Lower lobe of right lung (tissue), 2 donors: ENCODE results near the gene FXYD6. TPM values are rescaled to one million over a fixed set of nuclear protein-coding genes. Genes with fewer than 3 reads are reported as not detected.

Experiments used
- ATAC-seq, 2 donors: fragments of 200-7000 bp; cut with Tn5 transposase; one replicate each; pipeline ENCODE4 v1.9.1; 2020 to 2022; ENCODE audit warnings: mild to moderate bottlenecking in 2 of 2, moderate library complexity in 2 of 2
- DNase-seq: peaks from one replicate; pipeline ENCODE4 v3.0.0-alpha.2; 2020
- H3K27ac ChIP-seq: fragments of 200-600 bp; one replicate; pipeline ENCODE4 v1.8.0; 2022
- H3K27me3 ChIP-seq: fragments of 200-600 bp; one replicate; pipeline ENCODE4 v1.8.0; 2022; ENCODE audit warnings: low read depth
- H3K36me3 ChIP-seq: fragments of 200-600 bp; one replicate; pipeline ENCODE4 v1.8.0; 2022; ENCODE audit warnings: mild to moderate bottlenecking
- H3K4me1 ChIP-seq: fragments of 200-600 bp; one replicate; pipeline ENCODE4 v1.8.0; 2022
- H3K4me3 ChIP-seq: fragments of 200-600 bp; one replicate; pipeline ENCODE4 v1.8.0; 2022; ENCODE audit warnings: mild to moderate bottlenecking
- H3K9me3 ChIP-seq: fragments of 200-600 bp; one replicate; pipeline ENCODE4 v1.8.0; 2022
- intact Hi-C: fragments of 100-400 bp; cut with DNase I; formaldehyde crosslinking; loops from one replicate; pipeline ENCODE4 v1.11.0; 2022
- total RNA-seq: library from RNA; stranded (reverse); fragmentation: NEBNext Ultra II Directional; extraction: Animal tissue kit (Norgen Biotek cat#: 25700); gene quantifications from one replicate; pipeline ENCODE4 v1.2.1, GENCODE V29; 2021
- TF ChIP-seq, protein P1 (sequence below): fragments of 200-600 bp; IDR thresholded peaks from one replicate; pipeline ENCODE4 v1.8.0; 2022; ENCODE audit warnings: antibody characterized with exemption, mild to moderate bottlenecking
- donor health status: DM: no; HTN: yes; CAD: no; lungs with severe emphysema.

The FXYD6 gene
- total RNA-seq, 1 donor from 2014 or later: 61.2 TPM

DNA sequence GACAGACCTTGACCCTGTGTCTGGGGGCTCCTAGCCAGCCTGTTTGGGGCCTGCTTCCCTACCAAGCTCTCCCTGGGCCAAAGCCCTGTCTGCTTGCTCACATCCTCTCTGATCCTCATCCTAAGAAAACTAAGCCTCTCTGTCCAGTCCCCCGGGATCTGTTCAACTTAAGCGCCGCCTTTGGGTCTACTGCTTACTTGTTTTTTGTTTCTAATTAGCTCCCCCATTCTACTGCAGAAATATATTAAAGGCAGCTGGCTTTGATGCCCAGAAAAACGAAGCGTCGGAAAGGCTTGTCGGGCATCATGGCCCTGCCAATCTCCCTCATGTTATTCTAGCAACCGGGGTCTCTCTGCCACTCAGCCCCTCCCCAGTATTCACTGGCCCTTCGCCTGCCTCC, 82.9 kb downstream of the FXYD6 start:
- no peak for DNase-seq
- Histone ChIP-seq H3K4me1 (peaks cover 17% of the 10 kb centered on the region), H3K27ac (no peak overlapping the region), H3K9me3 (no peaks in the 10 kb centered on the region), H3K27me3 (peaks cover 50% of the 10 kb centered on the region), H3K36me3 (no peaks in the 10 kb centered on the region), H3K4me3 (no peak overlapping the region)
- intact Hi-C loops: no loop called here
- ATAC-seq: no peak
- TF ChIP-seq, protein P1, sequence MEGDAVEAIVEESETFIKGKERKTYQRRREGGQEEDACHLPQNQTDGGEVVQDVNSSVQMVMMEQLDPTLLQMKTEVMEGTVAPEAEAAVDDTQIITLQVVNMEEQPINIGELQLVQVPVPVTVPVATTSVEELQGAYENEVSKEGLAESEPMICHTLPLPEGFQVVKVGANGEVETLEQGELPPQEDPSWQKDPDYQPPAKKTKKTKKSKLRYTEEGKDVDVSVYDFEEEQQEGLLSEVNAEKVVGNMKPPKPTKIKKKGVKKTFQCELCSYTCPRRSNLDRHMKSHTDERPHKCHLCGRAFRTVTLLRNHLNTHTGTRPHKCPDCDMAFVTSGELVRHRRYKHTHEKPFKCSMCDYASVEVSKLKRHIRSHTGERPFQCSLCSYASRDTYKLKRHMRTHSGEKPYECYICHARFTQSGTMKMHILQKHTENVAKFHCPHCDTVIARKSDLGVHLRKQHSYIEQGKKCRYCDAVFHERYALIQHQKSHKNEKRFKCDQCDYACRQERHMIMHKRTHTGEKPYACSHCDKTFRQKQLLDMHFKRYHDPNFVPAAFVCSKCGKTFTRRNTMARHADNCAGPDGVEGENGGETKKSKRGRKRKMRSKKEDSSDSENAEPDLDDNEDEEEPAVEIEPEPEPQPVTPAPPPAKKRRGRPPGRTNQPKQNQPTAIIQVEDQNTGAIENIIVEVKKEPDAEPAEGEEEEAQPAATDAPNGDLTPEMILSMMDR: no peak

DNA sequence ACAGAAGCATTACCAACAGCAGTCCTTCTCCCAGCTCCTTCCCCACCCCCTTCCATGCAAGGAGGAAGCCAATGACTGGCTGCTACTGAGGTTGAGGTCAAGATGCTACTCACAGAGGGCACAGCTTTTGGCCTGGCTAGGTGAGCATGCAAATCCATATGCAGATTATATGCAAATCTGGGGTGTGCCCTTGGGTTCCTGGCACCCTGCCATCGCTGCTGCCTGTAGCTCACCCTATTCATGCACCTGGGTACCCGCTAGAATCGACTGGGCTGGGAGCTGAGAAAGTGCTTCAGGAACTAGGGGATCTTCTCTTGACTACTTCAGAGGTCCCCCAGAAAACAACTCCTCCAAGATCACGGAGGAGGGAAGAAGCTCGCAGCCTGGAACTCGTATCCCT, 83.5 kb downstream of the FXYD6 start:
- intact Hi-C loops: no loop called here
- Histone ChIP-seq H3K27ac (no peak overlapping the region), H3K4me1 (peaks cover 17% of the 10 kb centered on the region), H3K27me3 (peaks cover 46% of the 10 kb centered on the region), H3K36me3 (no peaks in the 10 kb centered on the region), H3K9me3 (no peaks in the 10 kb centered on the region), H3K4me3 (no peak overlapping the region)
- TF ChIP-seq, protein P1: no peak
- DNase-seq (no peak), ATAC-seq (no peak)

DNA sequence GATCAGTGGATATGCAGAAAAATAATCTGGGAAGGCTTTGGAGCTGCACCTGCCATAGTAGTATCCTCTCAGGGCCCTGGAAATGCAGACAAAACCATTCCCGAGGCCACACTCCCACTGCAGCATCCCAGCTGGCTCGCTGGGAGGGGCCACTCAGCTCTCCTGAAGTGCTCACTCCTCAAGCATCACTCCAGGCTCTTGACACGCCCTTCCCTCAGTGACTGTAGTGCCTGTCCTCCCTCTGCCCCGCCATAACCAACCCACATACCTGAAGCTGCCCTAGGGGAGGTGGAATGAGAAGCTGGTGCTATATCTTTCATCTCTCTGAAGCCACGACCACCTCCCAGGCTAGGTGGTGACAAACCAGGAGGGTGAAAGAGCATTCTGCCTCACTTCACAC, 84.2 kb downstream of the FXYD6 start:
- Histone ChIP-seq H3K9me3 (no peaks in the 10 kb centered on the region), H3K36me3 (no peaks in the 10 kb centered on the region), H3K27me3 (peaks cover 39% of the 10 kb centered on the region), H3K4me3 (no peak overlapping the region), H3K4me1 (peaks cover 17% of the 10 kb centered on the region), H3K27ac (no peak overlapping the region)
- DNase-seq (peak; percentile 71), ATAC-seq (peak; percentile 84 to 86)
- intact Hi-C loops: no loop called here
- TF ChIP-seq, protein P1: no peak

DNA sequence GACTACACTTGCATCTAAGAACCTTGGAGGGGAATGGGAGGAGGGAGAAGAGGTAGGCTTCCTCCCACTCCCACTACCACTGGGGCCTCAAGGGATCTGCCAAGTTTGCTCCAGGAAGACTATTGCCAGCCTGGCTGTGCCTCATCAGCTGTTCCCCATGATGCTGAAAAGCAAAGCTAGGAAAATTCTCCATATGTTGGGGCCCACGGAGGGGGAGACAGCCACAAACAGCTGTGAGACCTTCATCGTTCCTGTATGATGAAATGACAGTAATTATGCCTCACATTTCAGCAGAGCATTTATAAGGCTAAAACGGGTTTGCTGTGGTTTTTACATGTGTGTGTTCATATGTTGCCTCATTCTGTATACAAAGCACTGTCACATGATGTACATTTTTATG, 86.2 kb downstream of the FXYD6 start:
- no peaks in the 10 kb centered on the region for H3K4me1 ChIP-seq
- TF ChIP-seq, protein P1: no peak
- intact Hi-C loops: no loop called here
- peaks cover 27% of the 10 kb centered on the region for H3K27me3 ChIP-seq
- no peak for DNase-seq
- H3K9me3 ChIP-seq: no peaks in the 10 kb centered on the region
- no peak for ATAC-seq
- H3K36me3 ChIP-seq: no peaks in the 10 kb centered on the region
- no peak overlapping the region for H3K4me3 ChIP-seq
- H3K27ac ChIP-seq: no peak overlapping the region

DNA sequence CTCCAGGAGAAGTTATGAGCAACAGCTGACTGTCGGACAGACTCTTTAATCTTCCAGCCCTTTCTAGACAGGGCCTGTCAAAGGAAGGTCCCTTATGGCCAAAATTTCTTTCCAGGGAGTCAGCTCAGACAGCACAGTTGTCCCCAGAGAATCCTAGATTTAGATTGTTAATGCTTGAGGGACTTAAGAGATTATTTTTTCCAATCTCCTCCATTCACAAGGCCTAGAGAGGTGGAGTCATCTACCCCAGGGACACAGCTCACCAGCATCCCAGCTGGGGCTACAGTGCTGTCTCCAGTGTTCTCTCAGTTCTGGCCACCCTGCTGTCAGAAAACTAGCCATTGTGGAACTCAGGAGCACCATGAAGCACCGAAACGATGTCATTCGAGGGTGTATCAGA, 87.2 kb downstream of the FXYD6 start:
- no peaks in the 10 kb centered on the region for H3K36me3 ChIP-seq
- H3K9me3 ChIP-seq: no peaks in the 10 kb centered on the region
- H3K4me3 ChIP-seq: no peak overlapping the region
- H3K4me1 ChIP-seq: no peaks in the 10 kb centered on the region
- no peak overlapping the region for H3K27ac ChIP-seq
- DNase-seq (no peak), ATAC-seq (no peak)
- TF ChIP-seq, protein P1: no peak
- intact Hi-C loops: no loop called here
- H3K27me3 ChIP-seq: peaks cover 17% of the 10 kb centered on the region

Other genes with a start within 250 kb of the FXYD6 start
- 0.95 TPM for gene DSCAML1, start 79.4 kb downstream of the FXYD6 start, total RNA-seq
- 2.8 TPM for gene FXYD2, start 51.9 kb downstream of the FXYD6 start, total RNA-seq
- 7.0 TPM for gene TMPRSS13, start 52.7 kb upstream of the FXYD6 start, total RNA-seq
- 37.7 TPM for gene IL10RA, start 109.7 kb upstream of the FXYD6 start, total RNA-seq
- gene TMPRSS4, start 200.4 kb upstream of the FXYD6 start, total RNA-seq: 7.9 TPM
- gene SMIM35, start 210.3 kb upstream of the FXYD6 start, total RNA-seq: not detected